AG04450 (cell line): ENCODE measurements around the gene IFNL4. TPM values are rescaled to one million over a fixed set of nuclear protein-coding genes. Genes with fewer than 3 reads are reported as not detected.
"Not testable (repeated sequence)": the region's sequence is repeated elsewhere in the genome, so short reads cannot be mapped to it uniquely, and the experiment has no call there.

Source experiments
- CTCF ChIA-PET: fragments of 300-600, 350-600 bp; formaldehyde crosslinking; extraction: SDS; loops from one replicate; lab custom pipeline; 2022; ENCODE audit warnings: antibody characterized with exemption, inconsistent platforms; lab: Charles Lee
- POLR2A ChIA-PET: fragments of 350-600 bp; formaldehyde crosslinking; extraction: SDS; loops from one replicate; lab custom pipeline; 2021; ENCODE audit warnings: antibody characterized with exemption, inconsistent platforms; lab: Yijun Ruan, JAX
- DNase-seq: peaks from one replicate; pipeline ENCODE4 v3.0.0-alpha.2; 2011; ENCODE audit warnings: low read depth, low spot score
- H3K27ac ChIP-seq: one replicate; pipeline ENCODE4 v1.5.1; 2012; ENCODE audit warnings: low read depth, low read length, control low read depth
- H3K27me3 ChIP-seq: one replicate; pipeline ENCODE4 v1.6.0; 2012; ENCODE audit warnings: low read length; ENCODE audit not compliant: control insufficient read depth, insufficient read depth
- H3K4me3 ChIP-seq: 2 replicates; pipeline ENCODE4 v1.5.1; 2011; ENCODE audit warnings: mild to moderate bottlenecking, low read depth, low read length, control low read depth
- H3K9me3 ChIP-seq: 2 replicates; pipeline ENCODE4 v1.5.1; 2012; ENCODE audit warnings: low read length; ENCODE audit not compliant: control insufficient read depth, insufficient read depth
- CTCF ChIP-seq: IDR thresholded peaks from 2 replicates; pipeline ENCODE4 v1.5.1; 2011; ENCODE audit warnings: low read depth, low read length, control low read depth, inconsistent platforms
- polyA plus RNA-seq: library from polyadenylated mRNA; depleted of rRNA; stranded (reverse); fragments of >200 nt; gene quantifications from 2 replicates; pipeline ENCODE4 v1.2.3, GENCODE V29; 2011

IFNL4 gene
- polyA plus RNA-seq, 1 experiment, result not detected

- ChIA-PET POLR2A (no interaction called here), CTCF (no interaction called here)
- Histone ChIP-seq H3K4me3 (no peak overlapping the region), H3K9me3 (no peaks in the 10 kb centered on the region), H3K27me3 (peaks cover 3% of the 10 kb centered on the region), H3K27ac (no peak overlapping the region)
- no peak for DNase-seq
- no peak for TF ChIP-seq CTCF
Measured at GRCh38 chr19:39232708-39233107, 15.9 kb downstream of the IFNL4 start.

GRCh38 chr19:39230096-39230764 lies 18.4 kb downstream of the IFNL4 start:
- ChIA-PET POLR2A (no interaction called here), CTCF (no interaction called here)
- TF ChIP-seq CTCF, result no peak
- no peak for DNase-seq
- Histone ChIP-seq H3K27ac (no peak overlapping the region), H3K9me3 (no peaks in the 10 kb centered on the region), H3K27me3 (peaks cover 7% of the 10 kb centered on the region), H3K4me3 (no peak overlapping the region)

GRCh38 chr19:39224910-39225309 lies 23.7 kb downstream of the IFNL4 start:
- Histone ChIP-seq H3K4me3 (no peak overlapping the region), H3K27ac (no peak overlapping the region), H3K9me3 (no peaks in the 10 kb centered on the region), H3K27me3 (peaks cover 3% of the 10 kb centered on the region)
- DNase-seq, result no peak
- ChIA-PET CTCF (no interaction called here), POLR2A (no interaction called here)
- no peak for TF ChIP-seq CTCF

GRCh38 chr19:39223703-39224279 lies 24.9 kb downstream of the IFNL4 start:
- H3K27ac ChIP-seq, result no peak overlapping the region
- POLR2A ChIA-PET, result no interaction called here
- peaks cover 3% of the 10 kb centered on the region for H3K27me3 ChIP-seq
- no peak overlapping the region for H3K4me3 ChIP-seq
- DNase-seq, result no peak
- H3K9me3 ChIP-seq, result no peaks in the 10 kb centered on the region
- CTCF ChIA-PET, result no interaction called here
- TF ChIP-seq CTCF, result no peak

GRCh38 chr19:39219108-39219507 lies 29.5 kb downstream of the IFNL4 start:
- POLR2A ChIA-PET, H3K4me3 ChIP-seq, H3K9me3 ChIP-seq, DNase-seq, H3K27ac ChIP-seq, CTCF ChIA-PET, H3K27me3 ChIP-seq: not testable (repeated sequence)
